HepG2 (cell line): Measurements from ENCODE around the gene CLRN2. TPM values are rescaled to one million over a fixed set of nuclear protein-coding genes. Genes with fewer than 3 reads are reported as not detected.

Experiments
- CEBPG ChIP-seq: IDR thresholded peaks from 2 replicates; pipeline ENCODE4 v1.6.1; 2016
- ELF3 ChIP-seq: IDR thresholded peaks from 2 replicates; pipeline ENCODE4 v1.6.1; 2016; ENCODE audit warnings: missing genetic modification reagents, missing compliant biosample characterization
- FOXK2 ChIP-seq: fragments of 450-650 bp; IDR thresholded peaks from 2 replicates; pipeline ENCODE4 v1.6.1; 2016
- HMGA1 ChIP-seq: sonication (generic); formaldehyde crosslinking; conservative IDR thresholded peaks from 2 replicates; pipeline ENCODE4 v1.4.0; 2020; ENCODE audit warnings: missing genetic modification reagents
- HNF4A ChIP-seq: sonication (generic); formaldehyde crosslinking; IDR thresholded peaks from 2 replicates; pipeline ENCODE4 v1.4.0; 2020; ENCODE audit warnings: missing genetic modification reagents
- HNRNPL ChIP-seq: fragments of 200-400 bp; formaldehyde crosslinking; IDR thresholded peaks from 2 replicates; pipeline ENCODE4 v1.6.1; 2017; ENCODE audit warnings: mild to moderate bottlenecking, low read depth, low read length
- KAT8 ChIP-seq: IDR thresholded peaks from 2 replicates; pipeline ENCODE4 v1.6.1; 2016; ENCODE audit warnings: missing genetic modification reagents, missing compliant biosample characterization
- KDM3A ChIP-seq: IDR thresholded peaks from 2 replicates; pipeline ENCODE4 v1.6.1; 2018; ENCODE audit warnings: low read depth, missing compliant biosample characterization
- KDM6A ChIP-seq: IDR thresholded peaks from 2 replicates; pipeline ENCODE4 v1.6.1; 2016; ENCODE audit warnings: low read depth
- MAFK ChIP-seq, 2 experiments: IDR thresholded peaks in 1 of 2; conservative IDR thresholded peaks in 1 of 2; 2 replicates each; pipeline ENCODE4 v1.6.1; 2011; ENCODE audit warnings: improper control_type of control experiment in 2 of 2, low read length in 2 of 2
- MED13 ChIP-seq: sonication (generic); formaldehyde crosslinking; IDR thresholded peaks from 2 replicates; pipeline ENCODE4 v1.5.0; 2020; ENCODE audit warnings: missing genetic modification reagents
- NFKBIZ ChIP-seq: IDR thresholded peaks from 2 replicates; pipeline ENCODE4 v1.6.1; 2018; ENCODE audit warnings: missing genetic modification reagents, missing compliant biosample characterization
- NR2F1 ChIP-seq, 2 experiments: fragments of 450-650 bp in 1 of 2; formaldehyde crosslinking in 1 of 2; IDR thresholded peaks; 2 replicates each; pipeline versions ENCODE4 v1.5.0 to v1.6.1; 2016 to 2020; ENCODE audit warnings: mild to moderate bottlenecking in 1 of 2, missing compliant biosample characterization in 1 of 2, missing genetic modification reagents in 1 of 2, moderate library complexity in 1 of 2
- NR3C1 ChIP-seq: sonication (generic); formaldehyde crosslinking; IDR thresholded peaks from 2 replicates; pipeline ENCODE4 v1.4.0; 2020; ENCODE audit warnings: missing genetic modification reagents
- PHF20 ChIP-seq: sonication (generic); formaldehyde crosslinking; IDR thresholded peaks from 2 replicates; pipeline ENCODE4 v1.5.0; 2020; ENCODE audit warnings: mild to moderate bottlenecking, missing genetic modification reagents
- RAD51 ChIP-seq: fragments of 450-650 bp; IDR thresholded peaks from 2 replicates; pipeline ENCODE4 v1.6.1; 2016; ENCODE audit warnings: borderline replicate concordance
- SIN3A ChIP-seq: IDR thresholded peaks from 2 replicates; pipeline ENCODE4 v1.6.1; 2011; ENCODE audit warnings: low read depth, mild to moderate bottlenecking, control low read depth, low read length, borderline replicate concordance
- SMAD3 ChIP-seq: sonication (generic); formaldehyde crosslinking; IDR thresholded peaks from 2 replicates; pipeline ENCODE4 v1.4.0; 2020; ENCODE audit warnings: missing genetic modification reagents
- SP140L ChIP-seq: sonication (generic); formaldehyde crosslinking; IDR thresholded peaks from 2 replicates; pipeline ENCODE4 v1.4.0; 2020; ENCODE audit warnings: missing genetic modification reagents, borderline replicate concordance
- ZMYM3 ChIP-seq: sonication (generic); formaldehyde crosslinking; IDR thresholded peaks from 2 replicates; pipeline ENCODE4 v1.5.1; 2020; ENCODE audit warnings: mild to moderate bottlenecking, missing genetic modification reagents
- ZNF598 ChIP-seq: sonication (generic); formaldehyde crosslinking; IDR thresholded peaks from 2 replicates; pipeline ENCODE4 v1.5.1; 2020; ENCODE audit warnings: mild to moderate bottlenecking, missing genetic modification reagents, borderline replicate concordance
- polyA plus RNA-seq, 8 experiments: library from polyadenylated mRNA; depleted of rRNA in 3 of 8; stranded (reverse) in 7 of 8; unstranded in 1 of 8; fragments of >200 nt; fragmentation: Illumina TruSeq in 4 of 8; extraction: Trizol in 4 of 8; gene quantifications; 2 replicates each; pipeline versions ENCODE4 v1.2.1 to v1.2.3, GENCODE V29; 2011 to 2016; ENCODE audit warnings: low read depth in 4 of 8, missing spikeins in 1 of 8, mixed read lengths in 1 of 8; ENCODE audit not compliant: insufficient read depth in 1 of 8
- total RNA-seq, 5 experiments: library from RNA; depleted of rRNA; stranded (reverse); fragments of >200 nt; fragmentation: Illumina TruSeq; extraction: Trizol; gene quantifications; 2 replicates each; pipeline ENCODE4 v1.2.3, GENCODE V29; 2016; ENCODE audit warnings: low read depth in 1 of 5
- TF ChIP-seq, protein P1 (sequence below): sonication (generic); formaldehyde crosslinking; IDR thresholded peaks from 2 replicates; pipeline ENCODE4 v1.5.0; 2020; ENCODE audit warnings: mild to moderate bottlenecking, missing genetic modification reagents, borderline replicate concordance
- TF ChIP-seq, protein P2 (sequence below): sonication (generic); formaldehyde crosslinking; IDR thresholded peaks from 2 replicates; pipeline ENCODE4 v1.8.1; 2023; ENCODE audit warnings: missing genetic modification reagents, mild to moderate bottlenecking, borderline replicate concordance
- TF ChIP-seq, protein P3 (sequence below): sonication (generic); formaldehyde crosslinking; IDR thresholded peaks from 2 replicates; pipeline ENCODE4 v1.4.0; 2020; ENCODE audit warnings: missing genetic modification reagents, borderline replicate concordance

CLRN2 gene
- total and polyA plus RNA-seq, 2 of the 13 experiments (the other 11 are each of a cell fraction or from before 2014, with no cell fraction given), result not detected

DNA sequence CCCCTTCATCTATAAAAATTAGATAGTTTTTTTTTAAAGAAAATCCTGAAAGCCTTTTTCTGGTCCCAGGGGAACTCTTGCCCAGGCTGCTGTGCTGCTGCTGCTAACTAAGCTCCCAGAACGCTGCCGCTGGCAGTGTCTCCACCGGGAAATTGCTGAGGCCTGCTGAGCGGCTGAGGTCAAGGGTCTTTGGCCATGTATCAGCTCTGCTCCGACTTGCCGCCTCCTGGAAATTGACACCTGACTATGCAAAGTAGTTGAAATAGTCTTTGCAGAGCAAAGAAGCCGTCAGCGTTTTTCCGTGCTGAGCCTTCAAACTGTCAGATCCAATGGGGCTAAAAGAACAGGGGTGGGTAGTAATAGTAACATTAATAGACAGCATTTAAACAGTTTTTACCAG, 3.9 kb upstream of the CLRN2 start (continued):
- TF ChIP-seq, protein P1, sequence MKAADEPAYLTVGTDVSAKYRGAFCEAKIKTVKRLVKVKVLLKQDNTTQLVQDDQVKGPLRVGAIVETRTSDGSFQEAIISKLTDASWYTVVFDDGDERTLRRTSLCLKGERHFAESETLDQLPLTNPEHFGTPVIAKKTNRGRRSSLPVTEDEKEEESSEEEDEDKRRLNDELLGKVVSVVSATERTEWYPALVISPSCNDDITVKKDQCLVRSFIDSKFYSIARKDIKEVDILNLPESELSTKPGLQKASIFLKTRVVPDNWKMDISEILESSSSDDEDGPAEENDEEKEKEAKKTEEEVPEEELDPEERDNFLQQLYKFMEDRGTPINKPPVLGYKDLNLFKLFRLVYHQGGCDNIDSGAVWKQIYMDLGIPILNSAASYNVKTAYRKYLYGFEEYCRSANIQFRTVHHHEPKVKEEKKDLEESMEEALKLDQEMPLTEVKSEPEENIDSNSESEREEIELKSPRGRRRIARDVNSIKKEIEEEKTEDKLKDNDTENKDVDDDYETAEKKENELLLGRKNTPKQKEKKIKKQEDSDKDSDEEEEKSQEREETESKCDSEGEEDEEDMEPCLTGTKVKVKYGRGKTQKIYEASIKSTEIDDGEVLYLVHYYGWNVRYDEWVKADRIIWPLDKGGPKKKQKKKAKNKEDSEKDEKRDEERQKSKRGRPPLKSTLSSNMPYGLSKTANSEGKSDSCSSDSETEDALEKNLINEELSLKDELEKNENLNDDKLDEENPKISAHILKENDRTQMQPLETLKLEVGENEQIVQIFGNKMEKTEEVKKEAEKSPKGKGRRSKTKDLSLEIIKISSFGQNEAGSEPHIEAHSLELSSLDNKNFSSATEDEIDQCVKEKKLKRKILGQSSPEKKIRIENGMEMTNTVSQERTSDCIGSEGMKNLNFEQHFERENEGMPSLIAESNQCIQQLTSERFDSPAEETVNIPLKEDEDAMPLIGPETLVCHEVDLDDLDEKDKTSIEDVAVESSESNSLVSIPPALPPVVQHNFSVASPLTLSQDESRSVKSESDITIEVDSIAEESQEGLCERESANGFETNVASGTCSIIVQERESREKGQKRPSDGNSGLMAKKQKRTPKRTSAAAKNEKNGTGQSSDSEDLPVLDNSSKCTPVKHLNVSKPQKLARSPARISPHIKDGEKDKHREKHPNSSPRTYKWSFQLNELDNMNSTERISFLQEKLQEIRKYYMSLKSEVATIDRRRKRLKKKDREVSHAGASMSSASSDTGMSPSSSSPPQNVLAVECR, result 0 out of 2 replicates have a peak, but pooled peaks have one; percentile 23
- TF ChIP-seq SP140L (CRISPR knock-in tag) (no peak), FOXK2 (no peak), HNRNPL (no peak), MAFK (conservative IDR thresholded peaks at IDR 0.05 in 1 of 2, IDR thresholded peaks at IDR 0.05 in 1 of 2; ENCODE audit: low read length in 2 of 2) (peak; percentile 20 to 28; a peak in 1 of 4 replicates), HMGA1 (CRISPR knock-in tag) (no peak), NFKBIZ (CRISPR knock-in tag) (0 out of 2 replicates have a peak, but pooled peaks have one; percentile 15), CEBPG (CRISPR knock-in tag) (no peak), ZMYM3 (CRISPR knock-in tag) (0 out of 2 replicates have a peak, but pooled peaks have one; percentile 38), ELF3 (0 out of 2 replicates have a peak, but pooled peaks have one; percentile 27), MED13 (no peak), PHF20 (no peak), KDM3A (CRISPR knock-in tag) (0 out of 2 replicates have a peak, but pooled peaks have one; percentile 17), NR3C1 (CRISPR knock-in tag) (no peak), HNF4A (no peak), SIN3A (0 out of 2 replicates have a peak, but pooled peaks have one; percentile 25), ZNF598 (CRISPR knock-in tag) (no peak), KDM6A (no peak), NR2F1 (CRISPR knock-in tag; IDR thresholded peaks at IDR 0.05) (peak; percentile 42 to 63; a peak in 2 of 4 replicates), RAD51 (no peak), SMAD3 (CRISPR knock-in tag) (no peak), KAT8 (CRISPR knock-in tag) (no peak)
- TF ChIP-seq, protein P2, sequence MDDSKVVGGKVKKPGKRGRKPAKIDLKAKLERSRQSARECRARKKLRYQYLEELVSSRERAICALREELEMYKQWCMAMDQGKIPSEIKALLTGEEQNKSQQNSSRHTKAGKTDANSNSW (CRISPR knock-in tag), result no peak
- TF ChIP-seq, protein P3, sequence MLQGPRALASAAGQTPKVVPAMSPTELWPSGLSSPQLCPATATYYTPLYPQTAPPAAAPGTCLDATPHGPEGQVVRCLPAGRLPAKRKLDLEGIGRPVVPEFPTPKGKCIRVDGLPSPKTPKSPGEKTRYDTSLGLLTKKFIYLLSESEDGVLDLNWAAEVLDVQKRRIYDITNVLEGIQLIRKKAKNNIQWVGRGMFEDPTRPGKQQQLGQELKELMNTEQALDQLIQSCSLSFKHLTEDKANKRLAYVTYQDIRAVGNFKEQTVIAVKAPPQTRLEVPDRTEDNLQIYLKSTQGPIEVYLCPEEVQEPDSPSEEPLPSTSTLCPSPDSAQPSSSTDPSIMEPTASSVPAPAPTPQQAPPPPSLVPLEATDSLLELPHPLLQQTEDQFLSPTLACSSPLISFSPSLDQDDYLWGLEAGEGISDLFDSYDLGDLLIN, result no peak
